ENCODE measurements around the gene C1orf216.

GRCh38 chr1:35763201-35763600 is 44.5 kb upstream of the C1orf216 start:
- TF ChIP-seq TP53 (CRISPR knock-in tag; IDR thresholded peaks at IDR 0.05) (no peak), TEAD1 (CRISPR knock-in tag; IDR thresholded peaks at IDR 0.05) (no peak)
- TF ChIP-seq, protein P1, sequence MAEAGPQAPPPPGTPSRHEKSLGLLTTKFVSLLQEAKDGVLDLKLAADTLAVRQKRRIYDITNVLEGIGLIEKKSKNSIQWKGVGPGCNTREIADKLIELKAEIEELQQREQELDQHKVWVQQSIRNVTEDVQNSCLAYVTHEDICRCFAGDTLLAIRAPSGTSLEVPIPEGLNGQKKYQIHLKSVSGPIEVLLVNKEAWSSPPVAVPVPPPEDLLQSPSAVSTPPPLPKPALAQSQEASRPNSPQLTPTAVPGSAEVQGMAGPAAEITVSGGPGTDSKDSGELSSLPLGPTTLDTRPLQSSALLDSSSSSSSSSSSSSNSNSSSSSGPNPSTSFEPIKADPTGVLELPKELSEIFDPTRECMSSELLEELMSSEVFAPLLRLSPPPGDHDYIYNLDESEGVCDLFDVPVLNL (CRISPR knock-in tag; IDR thresholded peaks at IDR 0.05; ENCODE audit: borderline replicate concordance, low read depth), result no peak
- TF ChIP-seq, protein P2, sequence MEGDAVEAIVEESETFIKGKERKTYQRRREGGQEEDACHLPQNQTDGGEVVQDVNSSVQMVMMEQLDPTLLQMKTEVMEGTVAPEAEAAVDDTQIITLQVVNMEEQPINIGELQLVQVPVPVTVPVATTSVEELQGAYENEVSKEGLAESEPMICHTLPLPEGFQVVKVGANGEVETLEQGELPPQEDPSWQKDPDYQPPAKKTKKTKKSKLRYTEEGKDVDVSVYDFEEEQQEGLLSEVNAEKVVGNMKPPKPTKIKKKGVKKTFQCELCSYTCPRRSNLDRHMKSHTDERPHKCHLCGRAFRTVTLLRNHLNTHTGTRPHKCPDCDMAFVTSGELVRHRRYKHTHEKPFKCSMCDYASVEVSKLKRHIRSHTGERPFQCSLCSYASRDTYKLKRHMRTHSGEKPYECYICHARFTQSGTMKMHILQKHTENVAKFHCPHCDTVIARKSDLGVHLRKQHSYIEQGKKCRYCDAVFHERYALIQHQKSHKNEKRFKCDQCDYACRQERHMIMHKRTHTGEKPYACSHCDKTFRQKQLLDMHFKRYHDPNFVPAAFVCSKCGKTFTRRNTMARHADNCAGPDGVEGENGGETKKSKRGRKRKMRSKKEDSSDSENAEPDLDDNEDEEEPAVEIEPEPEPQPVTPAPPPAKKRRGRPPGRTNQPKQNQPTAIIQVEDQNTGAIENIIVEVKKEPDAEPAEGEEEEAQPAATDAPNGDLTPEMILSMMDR (IDR thresholded peaks at IDR 0.05), result no peak

Measured in WTC11 (cell line).